ENCODE results near the gene MVB12A. TPM values are rescaled to one million over a fixed set of nuclear protein-coding genes. Genes with fewer than 3 reads are reported as not detected.
A peak's percentile ranks its signal among the peaks of the same experiment; 100 is the strongest.

The MVB12A gene
- total and polyA plus RNA-seq, 9 of the 15 experiments (the other 6 are each of a cell fraction or from before 2014, with no cell fraction given): 1.2 to 46.2 (median 22.4) TPM

DNA sequence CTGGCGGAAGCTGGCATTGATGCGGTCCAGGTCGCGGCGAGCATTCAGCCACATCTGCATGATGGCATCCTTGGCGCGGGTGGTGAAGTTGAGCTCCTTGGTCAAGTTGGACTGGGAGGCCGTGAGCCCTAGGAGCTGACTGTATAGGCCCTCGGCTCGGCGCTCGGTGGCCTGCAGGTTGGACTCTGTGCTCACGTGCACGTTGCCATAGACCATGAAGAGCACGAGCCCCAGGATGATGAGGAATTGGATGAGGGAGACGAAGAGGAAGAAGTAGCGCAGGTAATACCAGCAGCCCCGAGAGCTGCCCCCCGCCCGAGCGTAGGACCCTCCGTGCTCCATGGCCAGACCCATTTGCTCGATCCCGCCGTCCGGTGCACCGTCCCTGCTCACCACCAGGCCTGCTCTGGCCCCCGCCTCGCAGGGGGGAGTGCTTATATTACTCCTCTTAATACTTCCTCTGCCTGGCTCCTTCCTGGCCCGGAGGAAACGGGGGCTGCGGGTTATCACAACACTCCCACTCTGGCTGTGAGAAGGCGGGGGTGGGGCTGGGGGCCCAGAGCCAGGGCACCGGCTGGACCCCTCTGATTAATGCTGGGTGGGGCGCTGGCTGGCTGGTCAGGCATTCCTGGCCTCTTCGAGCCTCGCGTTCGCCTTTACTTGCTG lies 42.8 kb upstream of the MVB12A start, which contains the start of gene PLVAP (continued):
- TF ChIP-seq RCOR1 (IDR thresholded peaks at IDR 0.05; ENCODE audit: borderline replicate concordance in 1 of 2, low read depth in 2 of 2, low read length in 2 of 2) (0 out of 4 replicates have a peak, but pooled peaks of 1 of the 2 experiments have one; percentile 17), RBFOX2 (IDR thresholded peaks at IDR 0.05; ENCODE audit: low read depth, low read length) (peak; percentile 42; the same call in 1 of the 2 replicates), NRF1 (conservative IDR thresholded peaks at IDR 0.05 in 1 of 2, IDR thresholded peaks at IDR 0.05 in 1 of 2) (0 out of 4 replicates have a peak, but pooled peaks of 1 of the 2 experiments have one; percentile 19), TAL1 (IDR thresholded peaks at IDR 0.05) (peak; percentile 61), POLR2AphosphoS5 (IDR thresholded peaks at IDR 0.05; ENCODE audit: control insufficient read depth, insufficient read depth, low read depth, low read length) (peak; percentile 43; the same call in 1 of the 2 replicates), SMARCE1 (IDR thresholded peaks at IDR 0.05) (peak; percentile 53; the same call in 1 of the 2 replicates), TEAD4 (IDR thresholded peaks at IDR 0.05; ENCODE audit: low read length) (peak; percentile 53), TEAD4 (CRISPR knock-in tag; IDR thresholded peaks at IDR 0.05; ENCODE audit: borderline replicate concordance) (no peak), CBFA2T2 (conservative IDR thresholded peaks at IDR 0.05) (peak; percentile 61), TRIM24 (IDR thresholded peaks at IDR 0.05) (peak; percentile 14 to 16; a peak in 1 of 4 replicates), MTA2 (IDR thresholded peaks at IDR 0.05; ENCODE audit: low read depth) (0 out of 2 replicates have a peak, but pooled peaks have one; percentile 12), NFIC (IDR thresholded peaks at IDR 0.05) (peak; percentile 66; the same call in 1 of the 2 replicates), GATA2 (CRISPR knock-in tag; IDR thresholded peaks at IDR 0.05) (peak; percentile 30; the same call in 1 of the 2 replicates), EGR1 (conservative IDR thresholded peaks at IDR 0.05) (peak; percentile 87), DPF2 (IDR thresholded peaks at IDR 0.05) (peak; percentile 54; the same call in 1 of the 2 replicates), TCF3 (CRISPR knock-in tag; IDR thresholded peaks at IDR 0.05) (peak; percentile 80), NCOR1 (IDR thresholded peaks at IDR 0.05) (peak; percentile 70), SPI1 (IDR thresholded peaks at IDR 0.05; ENCODE audit: borderline replicate concordance, low read depth, low read length) (peak; percentile 26; the same call in 1 of the 2 replicates), MAZ (CRISPR knock-in tag; conservative IDR thresholded peaks at IDR 0.05 in 1 of 2, IDR thresholded peaks at IDR 0.05 in 1 of 2) (peak in 1 of 2 experiments; percentile 90; a peak in 2 of 4 replicates), CBFA2T3 (IDR thresholded peaks at IDR 0.05) (peak; percentile 86)
- TF ChIP-seq, protein P1, sequence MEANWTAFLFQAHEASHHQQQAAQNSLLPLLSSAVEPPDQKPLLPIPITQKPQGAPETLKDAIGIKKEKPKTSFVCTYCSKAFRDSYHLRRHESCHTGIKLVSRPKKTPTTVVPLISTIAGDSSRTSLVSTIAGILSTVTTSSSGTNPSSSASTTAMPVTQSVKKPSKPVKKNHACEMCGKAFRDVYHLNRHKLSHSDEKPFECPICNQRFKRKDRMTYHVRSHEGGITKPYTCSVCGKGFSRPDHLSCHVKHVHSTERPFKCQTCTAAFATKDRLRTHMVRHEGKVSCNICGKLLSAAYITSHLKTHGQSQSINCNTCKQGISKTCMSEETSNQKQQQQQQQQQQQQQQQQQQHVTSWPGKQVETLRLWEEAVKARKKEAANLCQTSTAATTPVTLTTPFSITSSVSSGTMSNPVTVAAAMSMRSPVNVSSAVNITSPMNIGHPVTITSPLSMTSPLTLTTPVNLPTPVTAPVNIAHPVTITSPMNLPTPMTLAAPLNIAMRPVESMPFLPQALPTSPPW (CRISPR knock-in tag; IDR thresholded peaks at IDR 0.05): peak; percentile 71
- TF ChIP-seq, protein P2, sequence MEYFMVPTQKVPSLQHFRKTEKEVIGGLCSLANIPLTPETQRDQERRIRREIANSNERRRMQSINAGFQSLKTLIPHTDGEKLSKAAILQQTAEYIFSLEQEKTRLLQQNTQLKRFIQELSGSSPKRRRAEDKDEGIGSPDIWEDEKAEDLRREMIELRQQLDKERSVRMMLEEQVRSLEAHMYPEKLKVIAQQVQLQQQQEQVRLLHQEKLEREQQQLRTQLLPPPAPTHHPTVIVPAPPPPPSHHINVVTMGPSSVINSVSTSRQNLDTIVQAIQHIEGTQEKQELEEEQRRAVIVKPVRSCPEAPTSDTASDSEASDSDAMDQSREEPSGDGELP (CRISPR knock-in tag; IDR thresholded peaks at IDR 0.05; ENCODE audit: borderline replicate concordance): peak; percentile 64
- TF ChIP-seq, protein P3, sequence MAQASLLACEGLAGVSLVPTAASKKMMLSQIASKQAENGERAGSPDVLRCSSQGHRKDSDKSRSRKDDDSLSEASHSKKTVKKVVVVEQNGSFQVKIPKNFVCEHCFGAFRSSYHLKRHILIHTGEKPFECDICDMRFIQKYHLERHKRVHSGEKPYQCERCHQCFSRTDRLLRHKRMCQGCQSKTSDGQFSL (CRISPR knock-in tag; IDR thresholded peaks at IDR 0.05): peak; percentile 61; the same call in 1 of the 2 replicates
- TF ChIP-seq, protein P3 (tag; IDR thresholded peaks at IDR 0.05): no peak
- TF ChIP-seq, protein P4, sequence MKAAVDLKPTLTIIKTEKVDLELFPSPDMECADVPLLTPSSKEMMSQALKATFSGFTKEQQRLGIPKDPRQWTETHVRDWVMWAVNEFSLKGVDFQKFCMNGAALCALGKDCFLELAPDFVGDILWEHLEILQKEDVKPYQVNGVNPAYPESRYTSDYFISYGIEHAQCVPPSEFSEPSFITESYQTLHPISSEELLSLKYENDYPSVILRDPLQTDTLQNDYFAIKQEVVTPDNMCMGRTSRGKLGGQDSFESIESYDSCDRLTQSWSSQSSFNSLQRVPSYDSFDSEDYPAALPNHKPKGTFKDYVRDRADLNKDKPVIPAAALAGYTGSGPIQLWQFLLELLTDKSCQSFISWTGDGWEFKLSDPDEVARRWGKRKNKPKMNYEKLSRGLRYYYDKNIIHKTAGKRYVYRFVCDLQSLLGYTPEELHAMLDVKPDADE (conservative IDR thresholded peaks at IDR 0.05; ENCODE audit: control insufficient read depth, low read depth, low read length): no peak
